Measurements from ENCODE around the gene MIPEP.

The MIPEP gene

GRCh38 chr13:23680845-23681669 is 208.1 kb downstream of the MIPEP start:
- DNase-seq (ENCODE audit: low read depth in 2 of 2): no peak

All from stimulated activated CD4-positive, alpha-beta T cell treated with anti-CD3 and anti-CD28 coated beads, Interleukin-15, amount 100 ng/mL, for 48 hours (primary cell).